HepG2 (cell line): ENCODE results near the gene ATG5. TPM values are rescaled to one million over a fixed set of nuclear protein-coding genes. Genes with fewer than 3 reads are reported as not detected.

Experiments used
- ATAC-seq: fragments of 200-7000 bp; cut with Tn5 transposase; 3 replicates; pipeline ENCODE4 v1.9.1; 2020; ENCODE audit warnings: mild to moderate bottlenecking, moderate library complexity
- BruUV-seq: library from RNA; stranded (reverse); fragments of 400-500 nt; replicated peaks from 2 replicates; lab custom pipeline; 2021; lab: Mats Ljungman, UMichigan
- CTCF ChIA-PET: fragments of 300-600 bp; formaldehyde crosslinking; extraction: SDS; loops from one replicate; lab custom pipeline; 2021; ENCODE audit warnings: low total read pairs, inconsistent platforms, low intra/inter-chr PET ratio; lab: Yijun Ruan, JAX
- POLR2A ChIA-PET: fragments of 350-600 bp; sonication (Branson Sonifier 250); formaldehyde crosslinking; loops from one replicate; lab custom pipeline; 2020; ENCODE audit warnings: antibody characterized with exemption, inconsistent platforms; lab: Yijun Ruan, JAX
- DNase-seq: peaks from one replicate; pipeline ENCODE4 v3.0.0-alpha.2; 2015; ENCODE audit warnings: low spot score
- FAIRE-seq: peaks from 3 replicates; lab custom pipeline; 2011; peaks lifted over from hg19 to GRCh38; lab: Jason Lieb, UNC
- H2AFZ ChIP-seq: one replicate; pipeline ENCODE4 v1.6.1; 2011; ENCODE audit warnings: low read length, inconsistent platforms
- H3K27ac ChIP-seq: fragments of 300-600 bp; 3 replicates; pipeline ENCODE4 v1.8.0; 2011; ENCODE audit warnings: mixed run types, mild to moderate bottlenecking, mixed read lengths, low read length, inconsistent platforms; ENCODE audit not compliant: insufficient read depth; ENCODE audit errors: extremely low read length
- H3K27me3 ChIP-seq, 2 experiments: fragments of 200-600 bp in 1 of 2; 2 replicates in 1 of 2; 3 replicates in 1 of 2; pipeline versions ENCODE4 v1.6.0 to v1.8.0; 2011; ENCODE audit warnings: low read length in 2 of 2, mild to moderate bottlenecking in 2 of 2, moderate library complexity in 2 of 2, inconsistent platforms in 1 of 2; ENCODE audit not compliant: insufficient read depth in 2 of 2, control insufficient read depth in 1 of 2
- H3K36me3 ChIP-seq, 2 experiments: fragments of 200-600 bp in 1 of 2; replicated peaks in 1 of 2; 2 replicates in 1 of 2; 3 replicates in 1 of 2; pipeline versions ENCODE4 v1.5.1 to v1.8.0; 2011; ENCODE audit warnings: low read length in 2 of 2, inconsistent platforms in 1 of 2; ENCODE audit not compliant: insufficient read depth in 2 of 2, control insufficient read depth in 1 of 2
- H3K4me1 ChIP-seq: 2 replicates; pipeline ENCODE4 v1.5.1; 2012; ENCODE audit warnings: low read length, inconsistent platforms; ENCODE audit not compliant: insufficient read depth
- H3K4me2 ChIP-seq: 2 replicates; pipeline ENCODE4 v1.6.0; 2011; ENCODE audit warnings: low read depth, low read length, inconsistent platforms
- H3K4me3 ChIP-seq, 3 experiments: fragments of 200-600 bp in 1 of 3; sonication (generic), shearing (Covaris generic) in 1 of 3; replicated peaks in 1 of 3; 2 replicates each; pipeline ENCODE4 v1.5.1; 2011 to 2016; ENCODE audit warnings: low read length in 3 of 3, inconsistent platforms in 2 of 3, low read depth in 2 of 3, mild to moderate bottlenecking in 2 of 3, control low read depth in 1 of 3, mixed read lengths in 1 of 3; ENCODE audit not compliant: insufficient read depth in 1 of 3
- H3K79me2 ChIP-seq: one replicate; pipeline ENCODE4 v1.6.1; 2011; ENCODE audit warnings: low read length, inconsistent platforms; ENCODE audit not compliant: insufficient read depth
- H3K9ac ChIP-seq: 2 replicates; pipeline ENCODE4 v1.6.0; 2011; ENCODE audit warnings: mild to moderate bottlenecking, low read depth, low read length, inconsistent platforms; ENCODE audit not compliant: insufficient read depth
- H3K9me3 ChIP-seq: 2 replicates; pipeline ENCODE4 v1.5.1; 2012; ENCODE audit warnings: mild to moderate bottlenecking, low read length
- H4K20me1 ChIP-seq: 2 replicates; pipeline ENCODE4 v1.6.0; 2011; ENCODE audit warnings: inconsistent platforms, mild to moderate bottlenecking, low read length, moderate library complexity; ENCODE audit not compliant: insufficient read depth
- FOXA1 ChIP-seq, 2 experiments: fragments of 450-650 bp in 1 of 2; sonication (generic) in 1 of 2; formaldehyde crosslinking in 1 of 2; IDR thresholded peaks; 2 replicates each; pipeline versions ENCODE4 v1.4.0 to v1.6.1; 2016 to 2020; ENCODE audit warnings: missing genetic modification reagents in 1 of 2
- HNF1A ChIP-seq, 2 experiments: sonication (generic) in 1 of 2; formaldehyde crosslinking in 1 of 2; IDR thresholded peaks; 2 replicates each; pipeline versions ENCODE4 v1.4.0 to v1.6.1; 2016 to 2020; ENCODE audit warnings: borderline replicate concordance in 1 of 2, low read depth in 1 of 2, mild to moderate bottlenecking in 1 of 2, missing genetic modification reagents in 1 of 2
- WGBS: methylation state at CpG from one replicate; pipeline ENCODE4 v1.1.6; 2017; ENCODE audit warnings: low lambda C conversion rate; 5-methylcytosine and 5-hydroxymethylcytosine counted together
- in situ Hi-C: cut with HindIII; loops from 2 replicates; pipeline ENCODE4 v1.10.0; 2017; ENCODE audit warnings: low pct_unique_long_range_greater_than_20kb; ENCODE audit not compliant: extremely low pct_ligation_motif_present
- intact Hi-C: fragments of 100-400 bp; cut with micrococcal nuclease; formaldehyde crosslinking; loops from one replicate; pipeline ENCODE4 v1.10.0; 2022; ENCODE audit not compliant: unreplicated experiment
- polyA plus RNA-seq, 8 experiments: library from polyadenylated mRNA; depleted of rRNA in 3 of 8; stranded (reverse) in 7 of 8; unstranded in 1 of 8; fragments of >200 nt; fragmentation: Illumina TruSeq in 4 of 8; extraction: Trizol in 4 of 8; gene quantifications; 2 replicates each; pipeline versions ENCODE4 v1.2.1 to v1.2.3, GENCODE V29; 2011 to 2016; ENCODE audit warnings: low read depth in 4 of 8, missing spikeins in 1 of 8, mixed read lengths in 1 of 8; ENCODE audit not compliant: insufficient read depth in 1 of 8
- total RNA-seq, 5 experiments: library from RNA; depleted of rRNA; stranded (reverse); fragments of >200 nt; fragmentation: Illumina TruSeq; extraction: Trizol; gene quantifications; 2 replicates each; pipeline ENCODE4 v1.2.3, GENCODE V29; 2016; ENCODE audit warnings: low read depth in 1 of 5

ATG5 gene
- total and polyA plus RNA-seq, 2 of the 13 experiments (the other 11 are each of a cell fraction or from before 2014, with no cell fraction given) = 21.3 to 48.0 TPM

- in situ Hi-C loops (no loop called here), intact Hi-C loops (no loop called here)
- Histone ChIP-seq H3K9ac (no peak overlapping the region), H3K4me2 (no peak overlapping the region), H3K79me2 (peaks cover 6% of the 10 kb centered on the region), H3K27me3 (no peaks in the 10 kb centered on the region; a peak in 1 of 5 replicates), H4K20me1 (no peaks in the 10 kb centered on the region; the same call in 1 of the 2 replicates), H3K9me3 (no peaks in the 10 kb centered on the region), H2AFZ (no peak overlapping the region), H3K4me3 (no peak overlapping the region), H3K36me3 (no peaks in the 10 kb centered on the region), H3K4me1 (peaks cover 22% of the 10 kb centered on the region), H3K27ac (no peak overlapping the region)
- no peak for DNase-seq
- POLR2A ChIA-PET = no interaction called here
- 80% methylated on average over 4 of the region's 4 CpGs for WGBS
- CTCF ChIA-PET = no interaction called here
- 0 out of 2 replicates have a peak, but pooled peaks have one; percentile 23 for TF ChIP-seq HNF1A (IDR thresholded peaks at IDR 0.05; ENCODE audit: low read depth)
- no peak for TF ChIP-seq HNF1A (CRISPR knock-in tag; IDR thresholded peaks at IDR 0.05; ENCODE audit: borderline replicate concordance)
- no peak for TF ChIP-seq FOXA1 (IDR thresholded peaks at IDR 0.05)
- TF ChIP-seq FOXA1 (CRISPR knock-in tag; IDR thresholded peaks at IDR 0.05) = no peak
- ATAC-seq = no peak
- FAIRE-seq = no peak
- no TSS peak for BruUV-seq
These were observed 69.2 kb downstream of the ATG5 start for GRCh38 chr6:106256201-106256968.
